Spleen (tissue), 7 donors: Measurements from ENCODE around the gene METTL24.

Experiments used
- CTCF ChIP-seq, 11 experiments: fragments of 200-600 bp in 7 of 11; fragments of 450-650 bp in 4 of 11; sonication (generic) in 4 of 11; IDR thresholded peaks in 8 of 11; conservative IDR thresholded peaks in 3 of 11; 1 replicate in 7 of 11; 2 replicates in 4 of 11; pipeline versions ENCODE4 v1.4.0 to v1.8.0; 2016 to 2021; ENCODE audit warnings: antibody characterized with exemption in 11 of 11, inconsistent platforms in 4 of 11, mild to moderate bottlenecking in 1 of 11
- POLR2A ChIP-seq, 3 donors: fragments of 450-650 bp; IDR thresholded peaks; one replicate each; pipeline ENCODE4 v1.5.1; 2017; ENCODE audit warnings: antibody characterized with exemption in 3 of 3, mild to moderate bottlenecking in 1 of 3
- POLR2AphosphoS5 ChIP-seq, 3 donors: sonication (generic); formaldehyde crosslinking; IDR thresholded peaks; one replicate each; pipeline ENCODE4 v1.5.1; 2017; ENCODE audit warnings: antibody characterized with exemption in 3 of 3
- donor health status: DM: no; HTN: no; CAD: no; lungs with moderate emphysema.
- donor health status: DM: no; HTN: no; CAD: no.
- donor health status: DM: no; HTN: no; CAD: no.

- TF ChIP-seq POLR2A (IDR thresholded peaks at IDR 0.05) (no peak), CTCF (IDR thresholded peaks at IDR 0.05 in 8 of 11, conservative IDR thresholded peaks at IDR 0.05 in 3 of 11) (no peak), POLR2AphosphoS5 (IDR thresholded peaks at IDR 0.05) (peak in 1 of 3 donors; percentile 5)
Observed at GRCh38 chr6:110357664-110358552, at the start of gene METTL24.
